Measurements from ENCODE around the gene SAA2. TPM values are rescaled to one million over a fixed set of nuclear protein-coding genes. Genes with fewer than 3 reads are reported as not detected.

SAA2 gene
- 10 to 100 TPM; 21.8 to 26.3 TPM for total RNA-seq
- polyA plus RNA-seq = 1 to 10 TPM in 1 of 2 donors, not detected in 1; 1.3 TPM
- long read RNA-seq, donor 1, partial matches to known transcripts = 1 of 6 reads
- long read RNA-seq, donor 1, other reads (novel, unspliced or antisense) = 0 of 6 reads
- long read RNA-seq, donor 2, partial matches to known transcripts = 0 of 1 reads
- long read RNA-seq, donor 2, other reads (novel, unspliced or antisense) = 0 of 1 reads

GRCh38 chr11:18248561-18248960 is at the start of gene SAA2:
Gene SAA2, minus strand, starts transcription at chr11:18248668. Its CDS starts 657 bp downstream, at chr11:18248011.
- Histone ChIP-seq H3K4me1 (ENCODE audit: control insufficient read depth in 1 of 2, insufficient read depth in 2 of 2, low read length in 2 of 2) (no peaks in the 10 kb centered on the region), H3K9me3 (ENCODE audit: control insufficient read depth, low read length) (no peaks in the 10 kb centered on the region), H3K4me3 (ENCODE audit: low read length in 2 of 2) (no peak within 1 kb of the TSS), H3K27me3 (ENCODE audit: control insufficient read depth in 1 of 2, insufficient read depth in 2 of 2, low read length in 1 of 2) (no peaks in the 10 kb centered on the region), H3K27ac (ENCODE audit: low read depth in 1 of 2, low read length in 2 of 2) (no peak within 1 kb of the TSS), H3K36me3 (ENCODE audit: control insufficient read depth in 1 of 2, insufficient read depth in 2 of 2, low read length in 1 of 2) (no peaks in the 10 kb centered on the region)
- DNase-seq (no peak), ATAC-seq (ENCODE audit: low FRiP score) (no peak)
- intact Hi-C loops (cut with DNase I) = loop anchor here in 1 of 2 donors (10.0 kb wide), 1 partner anchor 146 kb away; the partner anchor contains the start of gene LDHA
- 40 to 48% methylated on average over 5 of the region's 5 CpGs for WGBS, 2 donors

GRCh38 chr11:18295316-18295715 is 46.8 kb upstream of the SAA2 start:
- H3K4me3 ChIP-seq (ENCODE audit: low read length in 2 of 2) = no peak overlapping the region
- intact Hi-C loops (cut with DNase I) = no loop called here
- no peak for DNase-seq
- no peaks in the 10 kb centered on the region for H3K9me3 ChIP-seq (ENCODE audit: control insufficient read depth, low read length)
- peaks cover 7 to 8% of the 10 kb centered on the region in 2 donors for H3K36me3 ChIP-seq (ENCODE audit: control insufficient read depth in 1 of 2, insufficient read depth in 2 of 2, low read length in 1 of 2)
- H3K27ac ChIP-seq (ENCODE audit: low read depth in 1 of 2, low read length in 2 of 2) = no peak overlapping the region
- no peak for ATAC-seq (ENCODE audit: low FRiP score)
- no peaks in the 10 kb centered on the region for H3K4me1 ChIP-seq (ENCODE audit: control insufficient read depth in 1 of 2, insufficient read depth in 2 of 2, low read length in 2 of 2)
- no peaks in the 10 kb centered on the region for H3K27me3 ChIP-seq (ENCODE audit: control insufficient read depth in 1 of 2, insufficient read depth in 2 of 2, low read length in 1 of 2)
- WGBS, 2 donors = 94 to 95% methylated on average over 2 of the region's 2 CpGs

- intact Hi-C loops (cut with DNase I) = no loop called here
- ATAC-seq (ENCODE audit: low FRiP score) (no peak), DNase-seq (no peak)
- Histone ChIP-seq H3K4me3 (ENCODE audit: low read length in 2 of 2) (no peak overlapping the region), H3K27me3 (ENCODE audit: control insufficient read depth in 1 of 2, insufficient read depth in 2 of 2, low read length in 1 of 2) (no peaks in the 10 kb centered on the region), H3K36me3 (ENCODE audit: control insufficient read depth in 1 of 2, insufficient read depth in 2 of 2, low read length in 1 of 2) (peaks cover 7 to 8% of the 10 kb centered on the region in 2 donors), H3K27ac (ENCODE audit: low read depth in 1 of 2, low read length in 2 of 2) (no peak overlapping the region), H3K9me3 (ENCODE audit: control insufficient read depth, low read length) (no peaks in the 10 kb centered on the region), H3K4me1 (ENCODE audit: control insufficient read depth in 1 of 2, insufficient read depth in 2 of 2, low read length in 2 of 2) (no peaks in the 10 kb centered on the region)
- 90 to 91% methylated on average over 5 of the region's 5 CpGs for WGBS, 2 donors
Measured at GRCh38 chr11:18294862-18295261, 46.4 kb upstream of the SAA2 start.

- peaks cover 4 to 16% of the 10 kb centered on the region in 2 donors for H3K36me3 ChIP-seq (ENCODE audit: control insufficient read depth in 1 of 2, insufficient read depth in 2 of 2, low read length in 1 of 2)
- H3K27ac ChIP-seq (ENCODE audit: low read depth in 1 of 2, low read length in 2 of 2) = no peak overlapping the region
- WGBS, 2 donors = 93 to 97% methylated on average over 4 of the region's 4 CpGs
- H3K4me3 ChIP-seq (ENCODE audit: low read length in 2 of 2) = no peak overlapping the region
- no peaks in the 10 kb centered on the region for H3K27me3 ChIP-seq (ENCODE audit: control insufficient read depth in 1 of 2, insufficient read depth in 2 of 2, low read length in 1 of 2)
- ATAC-seq (ENCODE audit: low FRiP score) (no peak), DNase-seq (no peak)
- H3K4me1 ChIP-seq (ENCODE audit: control insufficient read depth in 1 of 2, insufficient read depth in 2 of 2, low read length in 2 of 2) = no peaks in the 10 kb centered on the region
- no peaks in the 10 kb centered on the region for H3K9me3 ChIP-seq (ENCODE audit: control insufficient read depth, low read length)
- intact Hi-C loops (cut with DNase I) = no loop called here
Measured at GRCh38 chr11:18288911-18289310, 40.4 kb upstream of the SAA2 start.

- peaks cover 11 to 17% of the 10 kb centered on the region in 2 donors for H3K36me3 ChIP-seq (ENCODE audit: control insufficient read depth in 1 of 2, insufficient read depth in 2 of 2, low read length in 1 of 2)
- no peak for DNase-seq
- no peak overlapping the region for H3K4me3 ChIP-seq (ENCODE audit: low read length in 2 of 2)
- 94 to 97% methylated on average over 1 of the region's 1 CpG for WGBS, 2 donors
- no peaks in the 10 kb centered on the region for H3K27me3 ChIP-seq (ENCODE audit: control insufficient read depth in 1 of 2, insufficient read depth in 2 of 2, low read length in 1 of 2)
- intact Hi-C loops (cut with DNase I) = no loop called here
- H3K4me1 ChIP-seq (ENCODE audit: control insufficient read depth in 1 of 2, insufficient read depth in 2 of 2, low read length in 2 of 2) = no peaks in the 10 kb centered on the region
- H3K9me3 ChIP-seq (ENCODE audit: control insufficient read depth, low read length) = no peaks in the 10 kb centered on the region
- no peak for ATAC-seq (ENCODE audit: low FRiP score)
- H3K27ac ChIP-seq (ENCODE audit: low read depth in 1 of 2, low read length in 2 of 2) = no peak overlapping the region
Measured at GRCh38 chr11:18285841-18286240, 37.4 kb upstream of the SAA2 start.

- H3K27me3 ChIP-seq (ENCODE audit: control insufficient read depth in 1 of 2, insufficient read depth in 2 of 2, low read length in 1 of 2) = no peaks in the 10 kb centered on the region
- no peak for DNase-seq
- H3K4me3 ChIP-seq (ENCODE audit: low read length in 2 of 2) = no peak overlapping the region
- no peak overlapping the region for H3K27ac ChIP-seq (ENCODE audit: low read depth in 1 of 2, low read length in 2 of 2)
- peaks cover 11 to 14% of the 10 kb centered on the region in 2 donors for H3K36me3 ChIP-seq (ENCODE audit: control insufficient read depth in 1 of 2, insufficient read depth in 2 of 2, low read length in 1 of 2)
- no peak for ATAC-seq (ENCODE audit: low FRiP score)
- H3K9me3 ChIP-seq (ENCODE audit: control insufficient read depth, low read length) = no peaks in the 10 kb centered on the region
- H3K4me1 ChIP-seq (ENCODE audit: control insufficient read depth in 1 of 2, insufficient read depth in 2 of 2, low read length in 2 of 2) = no peaks in the 10 kb centered on the region
- intact Hi-C loops (cut with DNase I) = no loop called here
- 85 to 90% methylated on average over 2 of the region's 2 CpGs for WGBS, 2 donors
Measured at GRCh38 chr11:18282626-18283025, 34.2 kb upstream of the SAA2 start.

GRCh38 chr11:18280438-18281045 is 32.1 kb upstream of the SAA2 start:
- Histone ChIP-seq H3K4me3 (ENCODE audit: low read length in 2 of 2) (no peak overlapping the region), H3K36me3 (ENCODE audit: control insufficient read depth in 1 of 2, insufficient read depth in 2 of 2, low read length in 1 of 2) (peaks cover 6 to 11% of the 10 kb centered on the region in 2 donors), H3K27ac (ENCODE audit: low read depth in 1 of 2, low read length in 2 of 2) (no peak overlapping the region), H3K4me1 (ENCODE audit: control insufficient read depth in 1 of 2, insufficient read depth in 2 of 2, low read length in 2 of 2) (no peaks in the 10 kb centered on the region), H3K9me3 (ENCODE audit: control insufficient read depth, low read length) (no peaks in the 10 kb centered on the region), H3K27me3 (ENCODE audit: control insufficient read depth in 1 of 2, insufficient read depth in 2 of 2, low read length in 1 of 2) (no peaks in the 10 kb centered on the region)
- 75 to 82% methylated on average over 4 of the region's 4 CpGs for WGBS, 2 donors
- intact Hi-C loops (cut with DNase I) = no loop called here
- no peak for ATAC-seq (ENCODE audit: low FRiP score)
- no peak for DNase-seq

GRCh38 chr11:18277565-18278271 is 29.2 kb upstream of the SAA2 start:
- intact Hi-C loops (cut with DNase I) = no loop called here
- no peak overlapping the region for H3K27ac ChIP-seq (ENCODE audit: low read depth in 1 of 2, low read length in 2 of 2)
- 88% methylated on average over 5 of the region's 5 CpGs for WGBS, 2 donors
- peak in 1 of 2 donors; percentile 55 for DNase-seq
- H3K27me3 ChIP-seq (ENCODE audit: control insufficient read depth in 1 of 2, insufficient read depth in 2 of 2, low read length in 1 of 2) = no peaks in the 10 kb centered on the region
- H3K4me3 ChIP-seq (ENCODE audit: low read length in 2 of 2) = no peak overlapping the region
- H3K4me1 ChIP-seq (ENCODE audit: control insufficient read depth in 1 of 2, insufficient read depth in 2 of 2, low read length in 2 of 2) = no peaks in the 10 kb centered on the region
- H3K9me3 ChIP-seq (ENCODE audit: control insufficient read depth, low read length) = no peaks in the 10 kb centered on the region
- ATAC-seq (ENCODE audit: low FRiP score) = no peak
- H3K36me3 ChIP-seq (ENCODE audit: control insufficient read depth in 1 of 2, insufficient read depth in 2 of 2, low read length in 1 of 2) = peaks cover 4 to 5% of the 10 kb centered on the region in 2 donors

Data from aorta (tissue), 5 donors.